ENCODE data around the gene HSD17B4.
A peak's percentile ranks its signal among the peaks of the same experiment; 100 is the strongest.

GRCh38 chr5:119452373-119453039 is at the start of gene HSD17B4:
- no peak for TF ChIP-seq CTCF (conservative IDR thresholded peaks at IDR 0.05; ENCODE audit: low read depth in 2 of 2)
- TF ChIP-seq EZH2 (IDR thresholded peaks at IDR 0.05; ENCODE audit: low read depth, unreplicated experiment): no peak
- peak; percentile 96 for TF ChIP-seq POLR2AphosphoS5 (IDR thresholded peaks at IDR 0.05; ENCODE audit: low read depth)
- no peak for TF ChIP-seq EZH2phosphoT487 (IDR thresholded peaks at IDR 0.05; ENCODE audit: unreplicated experiment)
- no peak for TF ChIP-seq JUNB (IDR thresholded peaks at IDR 0.05; ENCODE audit: unreplicated experiment)
- peak; percentile 70 for TF ChIP-seq CREB1 (CRISPR knock-in tag; IDR thresholded peaks at IDR 0.05; ENCODE audit: low read depth)
- no peak for TF ChIP-seq REST (IDR thresholded peaks at IDR 0.05; ENCODE audit: unreplicated experiment)
